Hepatocyte (in vitro differentiated cells): ENCODE data around the gene MDM2.

ENCODE experiments used
- CTCF ChIP-seq: fragments of 200-600 bp; sonication (generic); IDR thresholded peaks from 2 replicates; pipeline ENCODE4 v1.5.1; 2016; ENCODE audit warnings: antibody characterized with exemption, mild to moderate bottlenecking; ENCODE audit not compliant: poor library complexity
- EZH2 ChIP-seq: fragments of 200-600 bp; sonication (generic); IDR thresholded peaks from 2 replicates; pipeline ENCODE4 v1.6.1; 2016; ENCODE audit warnings: antibody characterized with exemption, mild to moderate bottlenecking, borderline replicate concordance
- EZH2phosphoT487 ChIP-seq: fragments of 200-600 bp; sonication (generic); IDR thresholded peaks from one replicate; pipeline ENCODE4 v1.6.1; 2018; ENCODE audit warnings: antibody characterized with exemption, mild to moderate bottlenecking, low read depth, moderate library complexity; ENCODE audit not compliant: unreplicated experiment, severe bottlenecking

DNA sequence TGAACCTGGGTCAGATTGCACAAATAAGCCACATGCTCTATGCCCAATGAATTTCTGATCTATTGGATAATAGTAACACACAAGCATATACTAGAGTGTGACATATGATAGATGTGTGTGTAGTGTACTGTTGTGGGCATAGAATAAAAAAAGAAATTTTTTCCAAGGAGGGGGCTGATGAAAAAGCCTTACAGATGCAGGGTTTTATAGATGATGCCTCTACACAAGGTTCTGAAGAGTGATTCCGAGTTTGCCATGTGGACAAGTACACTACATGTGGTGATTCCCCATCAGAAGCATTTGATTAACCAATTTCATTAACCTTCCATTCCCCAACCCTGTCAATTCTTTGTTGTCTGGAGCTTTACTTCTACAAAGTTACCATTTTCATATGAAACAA, 79.7 kb downstream of the MDM2 start:
- TF ChIP-seq CTCF (no peak), EZH2 (no peak), EZH2phosphoT487 (no peak)
